Measurements from ENCODE around the gene DACT2.

DNA sequence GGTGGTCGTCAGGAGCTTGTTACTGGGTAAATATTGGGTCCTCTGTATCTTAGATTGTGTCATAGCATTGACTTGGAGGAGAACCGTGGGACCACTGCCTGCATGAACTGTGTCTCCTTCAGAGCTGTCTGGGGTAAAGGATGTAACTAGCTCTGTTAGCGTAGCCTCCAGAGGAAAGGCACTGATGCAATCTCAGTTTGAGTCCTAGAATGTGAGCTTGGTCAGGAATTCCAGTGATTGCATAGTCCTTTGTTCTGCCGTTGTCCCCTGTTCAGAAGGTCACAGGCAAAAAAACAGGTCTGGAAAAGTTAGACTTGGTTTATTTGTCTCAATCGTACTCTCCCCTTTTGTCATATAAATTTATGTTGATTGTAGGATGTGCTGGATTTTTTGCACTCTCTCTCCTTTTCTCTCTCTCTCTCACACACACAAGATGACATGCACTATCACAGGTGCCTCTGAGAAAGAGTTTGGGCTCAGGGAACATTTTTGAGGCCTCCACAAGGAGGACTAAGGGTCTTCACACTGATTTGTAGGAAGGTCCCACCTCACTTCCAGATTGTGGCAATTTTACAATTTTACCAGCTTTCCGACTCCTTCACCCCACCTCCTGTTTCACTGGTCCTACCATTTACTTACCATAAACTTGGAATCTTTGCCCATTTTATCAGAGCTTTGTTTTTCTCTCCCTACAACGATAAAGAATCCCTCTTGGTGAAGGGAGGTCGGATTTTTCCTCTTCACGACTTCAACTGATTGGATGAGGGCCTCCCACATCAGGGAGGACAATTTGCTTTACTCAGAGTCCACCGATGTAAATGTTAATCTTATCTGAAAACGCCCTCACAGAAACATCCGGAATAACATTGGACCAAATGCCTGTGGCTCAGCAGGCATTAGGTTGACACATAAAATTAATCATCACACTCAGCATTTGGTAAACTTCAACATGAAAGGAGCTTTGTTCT is 7.0 kb upstream of the DACT2 start:
- TF ChIP-seq CSDC2 (CRISPR knock-in tag; IDR thresholded peaks at IDR 0.05) (no peak), ARNTL (CRISPR knock-in tag; IDR thresholded peaks at IDR 0.05; ENCODE audit: borderline replicate concordance, low read depth) (no peak)
- TF ChIP-seq, protein P1, sequence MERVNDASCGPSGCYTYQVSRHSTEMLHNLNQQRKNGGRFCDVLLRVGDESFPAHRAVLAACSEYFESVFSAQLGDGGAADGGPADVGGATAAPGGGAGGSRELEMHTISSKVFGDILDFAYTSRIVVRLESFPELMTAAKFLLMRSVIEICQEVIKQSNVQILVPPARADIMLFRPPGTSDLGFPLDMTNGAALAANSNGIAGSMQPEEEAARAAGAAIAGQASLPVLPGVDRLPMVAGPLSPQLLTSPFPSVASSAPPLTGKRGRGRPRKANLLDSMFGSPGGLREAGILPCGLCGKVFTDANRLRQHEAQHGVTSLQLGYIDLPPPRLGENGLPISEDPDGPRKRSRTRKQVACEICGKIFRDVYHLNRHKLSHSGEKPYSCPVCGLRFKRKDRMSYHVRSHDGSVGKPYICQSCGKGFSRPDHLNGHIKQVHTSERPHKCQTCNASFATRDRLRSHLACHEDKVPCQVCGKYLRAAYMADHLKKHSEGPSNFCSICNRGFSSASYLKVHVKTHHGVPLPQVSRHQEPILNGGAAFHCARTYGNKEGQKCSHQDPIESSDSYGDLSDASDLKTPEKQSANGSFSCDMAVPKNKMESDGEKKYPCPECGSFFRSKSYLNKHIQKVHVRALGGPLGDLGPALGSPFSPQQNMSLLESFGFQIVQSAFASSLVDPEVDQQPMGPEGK (CRISPR knock-in tag; IDR thresholded peaks at IDR 0.05; ENCODE audit: borderline replicate concordance): no peak
